PC-9 (cell line): ENCODE data around the gene UPF3A.

Experiments used
- CTCF ChIP-seq: fragments of 200-600 bp; sonication (generic); conservative IDR thresholded peaks from 2 replicates; pipeline ENCODE4 v1.6.1; 2017; ENCODE audit warnings: mixed run types, antibody characterized with exemption, mild to moderate bottlenecking, moderate library complexity
- EZH2 ChIP-seq: fragments of 200-600 bp; sonication (generic); IDR thresholded peaks from 2 replicates; pipeline ENCODE4 v1.8.0; 2017; ENCODE audit warnings: antibody characterized with exemption, low read depth

- TF ChIP-seq CTCF (no peak), EZH2 (no peak)
Measured at GRCh38 chr13:114321256-114321655, 39.9 kb downstream of the UPF3A start.
